Uterus (tissue), 4 donors: ENCODE data around the gene SEC22A. TPM values are rescaled to one million over a fixed set of nuclear protein-coding genes. Genes with fewer than 3 reads are reported as not detected.

ENCODE experiments used
- DNase-seq, 2 donors: peaks; one replicate each; pipeline ENCODE4 v3.0.0-alpha.2; 2019 to 2020
- H3K27ac ChIP-seq, 2 donors: fragments of 200-600 bp; sonication (generic); 1 replicate in 1 of 2; 2 replicates in 1 of 2; pipeline ENCODE4 v1.5.1; 2016 to 2018
- H3K27me3 ChIP-seq, 2 donors: fragments of 200-600 bp; sonication (generic); one replicate each; pipeline ENCODE4 v1.5.1; 2018 to 2019; ENCODE audit warnings: control low read depth in 1 of 2
- H3K36me3 ChIP-seq, 2 donors: fragments of 200-600 bp; sonication (generic); one replicate each; pipeline ENCODE4 v1.5.1; 2019; ENCODE audit warnings: control low read depth in 1 of 2
- H3K4me1 ChIP-seq, 2 donors: fragments of 200-600 bp; sonication (generic); one replicate each; pipeline ENCODE4 v1.5.1; 2018 to 2019; ENCODE audit warnings: control low read depth in 1 of 2
- H3K4me3 ChIP-seq, 2 donors: fragments of 200-600 bp; sonication (generic); 1 replicate in 1 of 2; 2 replicates in 1 of 2; pipeline ENCODE4 v1.5.1; 2018 to 2019; ENCODE audit warnings: mild to moderate bottlenecking in 1 of 2
- H3K9me3 ChIP-seq, 2 donors: fragments of 200-600 bp; sonication (generic); one replicate each; pipeline ENCODE4 v1.5.1; 2019; ENCODE audit warnings: control low read depth in 1 of 2
- CTCF ChIP-seq, 4 experiments: fragments of 200-600 bp in 2 of 4; fragments of 450-650 bp in 2 of 4; sonication (generic) in 2 of 4; IDR thresholded peaks; one replicate each; pipeline ENCODE4 v1.5.1; 2016 to 2019; ENCODE audit warnings: antibody characterized with exemption in 4 of 4, mild to moderate bottlenecking in 2 of 4, moderate library complexity in 1 of 4
- POLR2A ChIP-seq, 2 donors: fragments of 450-650 bp; IDR thresholded peaks; one replicate each; pipeline ENCODE4 v1.6.1; 2016; ENCODE audit warnings: antibody characterized with exemption in 2 of 2, mild to moderate bottlenecking in 1 of 2, moderate library complexity in 1 of 2
- intact Hi-C: fragments of 100-400 bp; cut with DNase I; formaldehyde crosslinking; loops from one replicate; pipeline ENCODE4 v1.15.1; 2023; ENCODE audit warnings: low total_unique reads
- total RNA-seq, 4 donors: library from RNA; depleted of rRNA in 3 of 4; stranded (reverse); fragments of >200 nt in 3 of 4; gene quantifications; one replicate each; pipeline versions ENCODE4 v1.1.0 to v1.2.4, GENCODE V29; 2014 to 2023
- donor health status: DM: yes; HTN: yes; CAD: no.

The SEC22A gene
- total RNA-seq, 4 donors from 2014 or later, result 14.9 to 103 (median 35.6) TPM

GRCh38 chr3:123292321-123293310 lies 90.9 kb downstream of the SEC22A start:
- H3K36me3 ChIP-seq, result no peaks in the 10 kb centered on the region
- no peaks in the 10 kb centered on the region for H3K4me1 ChIP-seq
- no peaks in the 10 kb centered on the region for H3K27me3 ChIP-seq
- TF ChIP-seq POLR2A (IDR thresholded peaks at IDR 0.05) (no peak), CTCF (IDR thresholded peaks at IDR 0.05) (no peak)
- no peaks in the 10 kb centered on the region for H3K9me3 ChIP-seq
- DNase-seq, result no peak
- intact Hi-C loops, result no loop called here
- no peak overlapping the region for H3K27ac ChIP-seq
- no peak overlapping the region for H3K4me3 ChIP-seq

GRCh38 chr3:123294296-123294938 lies 92.7 kb downstream of the SEC22A start:
- Histone ChIP-seq H3K9me3 (no peaks in the 10 kb centered on the region), H3K4me1 (no peaks in the 10 kb centered on the region), H3K27me3 (no peaks in the 10 kb centered on the region), H3K27ac (no peak overlapping the region), H3K4me3 (no peak overlapping the region), H3K36me3 (no peaks in the 10 kb centered on the region)
- DNase-seq, result no peak
- TF ChIP-seq POLR2A (IDR thresholded peaks at IDR 0.05) (no peak), CTCF (IDR thresholded peaks at IDR 0.05) (no peak)
- intact Hi-C loops, result no loop called here

- intact Hi-C loops, result no loop called here
- TF ChIP-seq POLR2A (IDR thresholded peaks at IDR 0.05) (no peak), CTCF (IDR thresholded peaks at IDR 0.05) (no peak)
- no peaks in the 10 kb centered on the region for H3K36me3 ChIP-seq
- H3K4me3 ChIP-seq, result no peak overlapping the region
- no peak overlapping the region for H3K27ac ChIP-seq
- no peaks in the 10 kb centered on the region for H3K4me1 ChIP-seq
- DNase-seq, result no peak
- H3K9me3 ChIP-seq, result no peaks in the 10 kb centered on the region
- H3K27me3 ChIP-seq, result no peaks in the 10 kb centered on the region
Measured at GRCh38 chr3:123295171-123295900, 93.6 kb downstream of the SEC22A start.

GRCh38 chr3:123295901-123296250 lies 94.1 kb downstream of the SEC22A start:
- intact Hi-C loops, result no loop called here
- no peaks in the 10 kb centered on the region for H3K36me3 ChIP-seq
- no peak for DNase-seq
- TF ChIP-seq CTCF (IDR thresholded peaks at IDR 0.05), result no peak
- TF ChIP-seq POLR2A (IDR thresholded peaks at IDR 0.05), result no peak
- no peaks in the 10 kb centered on the region for H3K9me3 ChIP-seq
- H3K27me3 ChIP-seq, result no peaks in the 10 kb centered on the region
- H3K4me1 ChIP-seq, result no peaks in the 10 kb centered on the region
- no peak overlapping the region for H3K4me3 ChIP-seq
- H3K27ac ChIP-seq, result no peak overlapping the region
